AG09319 (cell line): ENCODE results near the gene CCDC144A.
A peak's percentile ranks its signal among the peaks of the same experiment; 100 is the strongest.
"Not testable (repeated sequence)": the region's sequence is repeated elsewhere in the genome, so short reads cannot be mapped to it uniquely, and the experiment has no call there.

Experiments
- DNase-seq: peaks from one replicate; pipeline ENCODE4 v3.0.0-alpha.2; 2010; ENCODE audit warnings: low read depth; ENCODE audit errors: extremely low read depth
- CTCF ChIP-seq: IDR thresholded peaks from 2 replicates; pipeline ENCODE4 v1.5.1; 2011; ENCODE audit warnings: low read depth, mild to moderate bottlenecking, inconsistent platforms, low read length, moderate library complexity

Gene CCDC144A

GRCh38 chr17:16689731-16690281 is at the start of gene CCDC144A:
Gene CCDC144A, plus strand, starts transcription at chr17:16690241. Its CDS starts 160 bp downstream, at chr17:16690401.
- DNase-seq = not testable (repeated sequence)
- TF ChIP-seq CTCF = peak; percentile 15

GRCh38 chr17:16649585-16649984 is 40.5 kb upstream of the CCDC144A start:
- no peak for TF ChIP-seq CTCF
- no peak for DNase-seq

- no peak for DNase-seq
- no peak for TF ChIP-seq CTCF
Measured at GRCh38 chr17:16652252-16652651, 37.8 kb upstream of the CCDC144A start.

GRCh38 chr17:16652847-16653366 is 37.1 kb upstream of the CCDC144A start:
- no peak for DNase-seq
- TF ChIP-seq CTCF = no peak

- TF ChIP-seq CTCF = no peak
- peak; percentile 58 for DNase-seq
Measured at GRCh38 chr17:16653367-16654041, 36.5 kb upstream of the CCDC144A start, which contains the start of gene ZNF624. Gene ZNF624, minus strand, starts transcription at chr17:16653850.

GRCh38 chr17:16661217-16661616 is 28.8 kb upstream of the CCDC144A start:
- no peak for TF ChIP-seq CTCF
- no peak for DNase-seq

GRCh38 chr17:16662936-16663335 is 27.1 kb upstream of the CCDC144A start:
- TF ChIP-seq CTCF = no peak
- DNase-seq = no peak

- DNase-seq = not testable (repeated sequence)
Measured at GRCh38 chr17:16666553-16666906, 23.5 kb upstream of the CCDC144A start.

GRCh38 chr17:16666907-16667636 is 23.0 kb upstream of the CCDC144A start:
- DNase-seq = not testable (repeated sequence)
